ENCODE measurements around the gene DNAJB8. TPM values are rescaled to one million over a fixed set of nuclear protein-coding genes. Genes with fewer than 3 reads are reported as not detected.

Gene DNAJB8
- total RNA-seq, 4 donors from 2014 or later = not detected

DNA sequence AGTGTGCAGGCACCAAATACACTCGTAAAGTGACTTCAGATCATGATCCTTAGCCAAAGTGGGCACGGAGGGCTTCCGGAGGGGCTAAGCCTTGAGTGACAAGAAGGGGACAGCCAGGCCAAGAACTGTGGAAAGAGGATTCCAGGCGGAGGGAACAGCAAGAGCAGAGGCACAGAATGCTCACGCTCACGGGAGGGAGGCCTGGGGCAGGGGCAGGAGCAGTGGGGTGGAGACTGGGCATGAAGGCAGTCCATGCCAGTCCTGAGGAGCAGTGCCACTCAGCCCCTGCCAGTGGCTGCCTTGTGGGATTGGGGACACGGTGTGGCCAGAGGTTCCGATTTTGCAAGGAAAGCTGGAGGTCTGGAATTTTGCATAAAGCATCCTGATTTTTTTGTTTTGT lies 36.0 kb downstream of the DNAJB8 start:
- no peak overlapping the region for H3K4me3 ChIP-seq (ENCODE audit: low read depth, poor library complexity, severe bottlenecking)
- TF ChIP-seq, protein P1, sequence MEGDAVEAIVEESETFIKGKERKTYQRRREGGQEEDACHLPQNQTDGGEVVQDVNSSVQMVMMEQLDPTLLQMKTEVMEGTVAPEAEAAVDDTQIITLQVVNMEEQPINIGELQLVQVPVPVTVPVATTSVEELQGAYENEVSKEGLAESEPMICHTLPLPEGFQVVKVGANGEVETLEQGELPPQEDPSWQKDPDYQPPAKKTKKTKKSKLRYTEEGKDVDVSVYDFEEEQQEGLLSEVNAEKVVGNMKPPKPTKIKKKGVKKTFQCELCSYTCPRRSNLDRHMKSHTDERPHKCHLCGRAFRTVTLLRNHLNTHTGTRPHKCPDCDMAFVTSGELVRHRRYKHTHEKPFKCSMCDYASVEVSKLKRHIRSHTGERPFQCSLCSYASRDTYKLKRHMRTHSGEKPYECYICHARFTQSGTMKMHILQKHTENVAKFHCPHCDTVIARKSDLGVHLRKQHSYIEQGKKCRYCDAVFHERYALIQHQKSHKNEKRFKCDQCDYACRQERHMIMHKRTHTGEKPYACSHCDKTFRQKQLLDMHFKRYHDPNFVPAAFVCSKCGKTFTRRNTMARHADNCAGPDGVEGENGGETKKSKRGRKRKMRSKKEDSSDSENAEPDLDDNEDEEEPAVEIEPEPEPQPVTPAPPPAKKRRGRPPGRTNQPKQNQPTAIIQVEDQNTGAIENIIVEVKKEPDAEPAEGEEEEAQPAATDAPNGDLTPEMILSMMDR (IDR thresholded peaks at IDR 0.05) = no peak
- no peak for TF ChIP-seq POLR2A (IDR thresholded peaks at IDR 0.05)
- WGBS, 2 donors = 71 to 72% methylated on average over 8 of the region's 8 CpGs
- intact Hi-C loops (cut with DNase I; ENCODE audit: low total_unique reads) = no loop called here
- DNase-seq (ENCODE audit: low spot score in 2 of 2) = no peak

DNA sequence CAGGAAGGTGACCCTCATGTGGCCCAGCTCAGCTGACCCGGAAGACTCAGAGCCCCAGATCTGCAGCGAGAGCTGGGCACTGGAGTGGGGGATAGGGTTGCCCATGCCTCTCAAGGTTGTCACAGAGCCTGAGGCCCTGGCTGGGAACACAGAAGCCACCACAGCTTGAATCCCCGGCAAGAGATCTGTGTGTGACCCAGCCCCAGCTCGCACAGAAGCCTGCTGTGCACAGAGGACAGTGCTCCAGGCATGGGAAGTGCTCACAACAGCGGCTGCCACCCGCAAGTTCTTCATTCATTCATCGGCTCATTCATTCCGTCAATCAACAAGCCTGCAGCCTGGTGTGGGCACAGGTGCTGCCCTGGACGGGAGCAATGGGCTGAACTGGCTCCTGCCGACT lies 36.4 kb downstream of the DNAJB8 start:
- 60 to 64% methylated on average over 10 of the region's 10 CpGs for WGBS, 2 donors
- DNase-seq (ENCODE audit: low spot score in 2 of 2) = no peak
- intact Hi-C loops (cut with DNase I; ENCODE audit: low total_unique reads) = no loop called here
- no peak overlapping the region for H3K4me3 ChIP-seq (ENCODE audit: low read depth, poor library complexity, severe bottlenecking)
- TF ChIP-seq POLR2A (IDR thresholded peaks at IDR 0.05) = no peak
- TF ChIP-seq, protein P1 (IDR thresholded peaks at IDR 0.05) = no peak

DNA sequence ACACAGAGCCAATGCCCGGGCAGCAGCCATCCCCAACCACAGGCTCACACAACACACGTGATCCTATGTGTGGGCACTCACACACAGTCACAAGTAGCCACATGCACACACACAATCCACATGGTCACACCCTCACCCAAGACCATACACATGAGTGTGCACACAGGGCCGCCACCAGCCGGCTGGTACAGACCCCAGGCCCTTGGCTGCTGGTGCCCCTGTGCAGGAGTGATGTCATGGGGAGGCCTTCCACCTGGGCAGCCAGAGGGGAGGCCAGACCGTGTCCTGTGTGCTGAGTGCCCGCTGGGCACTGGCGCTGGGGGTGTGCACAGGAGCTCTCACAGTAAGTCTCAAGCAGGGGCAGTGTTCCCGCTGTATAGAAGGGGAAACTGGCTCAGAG lies 36.9 kb downstream of the DNAJB8 start:
- TF ChIP-seq, protein P1 (IDR thresholded peaks at IDR 0.05) = no peak
- no peak for TF ChIP-seq POLR2A (IDR thresholded peaks at IDR 0.05)
- intact Hi-C loops (cut with DNase I; ENCODE audit: low total_unique reads) = loop anchor here (5.0 kb wide), 1 partner anchor 178 kb away; no protein-coding TSS in a partner anchor
- 91 to 98% methylated on average over 7 to 8 of the region's 8 CpGs for WGBS, 2 donors
- DNase-seq (ENCODE audit: low spot score in 2 of 2) = no peak
- no peak overlapping the region for H3K4me3 ChIP-seq (ENCODE audit: low read depth, poor library complexity, severe bottlenecking)

DNA sequence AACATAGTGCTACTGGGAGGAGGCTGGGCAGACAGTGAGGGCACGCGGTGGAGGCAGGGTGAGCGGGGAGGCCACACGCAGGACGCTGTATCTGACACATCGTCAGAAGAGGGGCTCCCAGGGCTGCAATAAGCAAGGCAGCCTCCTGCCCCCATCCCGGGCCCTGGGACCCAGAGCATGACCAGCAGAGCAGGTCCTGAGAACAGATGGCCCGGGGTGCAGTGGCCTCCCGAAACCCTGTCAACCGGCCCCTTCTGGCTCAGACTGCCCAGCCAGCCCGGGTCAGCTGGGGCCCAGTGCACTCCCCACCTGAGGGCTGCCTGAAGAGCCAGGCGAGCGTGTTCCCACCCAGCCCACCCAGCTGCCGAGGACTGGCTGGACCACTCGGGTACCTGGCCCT lies 37.4 kb downstream of the DNAJB8 start:
- intact Hi-C loops (cut with DNase I; ENCODE audit: low total_unique reads) = loop anchor here (5.0 kb wide), 1 partner anchor 178 kb away; no protein-coding TSS in a partner anchor
- no peak for DNase-seq (ENCODE audit: low spot score in 2 of 2)

DNA sequence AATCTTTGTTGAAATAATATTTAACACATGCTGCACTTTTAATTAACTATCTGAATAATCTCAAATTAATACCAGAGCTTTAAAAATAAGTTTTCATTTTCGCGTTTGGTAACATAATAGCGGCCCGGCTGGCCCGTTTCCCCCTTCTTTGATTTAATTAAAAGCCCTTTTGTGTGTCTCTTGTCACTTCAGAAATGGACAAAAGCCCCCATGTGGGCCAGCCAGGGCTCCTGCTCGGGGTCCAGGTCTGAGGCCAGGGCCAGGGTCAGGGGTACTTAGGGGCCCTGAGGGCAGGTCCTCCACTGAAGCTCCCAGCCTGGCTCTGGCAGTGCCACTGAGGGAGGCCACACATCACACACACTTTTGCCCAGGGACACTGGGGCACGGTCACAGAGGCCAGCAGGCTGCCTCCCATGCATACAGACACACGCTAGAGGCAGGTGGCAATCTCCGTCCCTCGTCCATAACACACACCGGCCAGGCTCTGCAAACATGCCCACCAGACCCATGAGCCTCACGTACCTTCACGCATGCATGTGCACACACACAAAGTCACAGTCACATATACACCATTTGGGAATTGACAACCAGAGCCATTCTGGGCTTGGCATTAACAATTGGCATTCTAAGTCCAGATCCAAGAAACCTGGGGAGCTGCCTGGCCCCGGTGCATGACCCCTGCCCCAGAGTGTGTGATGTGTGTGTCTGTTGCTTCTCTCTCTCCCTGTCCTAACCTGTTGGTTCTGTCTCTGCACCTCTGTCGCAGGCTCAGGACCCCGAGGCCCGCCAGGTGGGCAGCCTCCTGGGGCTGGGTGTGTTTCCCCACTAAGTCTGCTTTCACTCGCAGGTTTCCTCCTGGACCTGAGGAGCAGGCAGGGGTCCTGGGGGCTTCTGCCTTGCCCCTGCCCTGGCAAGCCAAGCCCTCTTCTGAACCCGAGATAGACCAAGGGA lies 38.5 kb downstream of the DNAJB8 start:
- 91 to 93% methylated on average over 19 of the region's 19 CpGs for WGBS, 2 donors
- no peak for TF ChIP-seq POLR2A (IDR thresholded peaks at IDR 0.05)
- TF ChIP-seq, protein P1 (IDR thresholded peaks at IDR 0.05) = no peak
- H3K4me3 ChIP-seq (ENCODE audit: low read depth, poor library complexity, severe bottlenecking) = no peak overlapping the region
- DNase-seq (ENCODE audit: low spot score in 2 of 2) = no peak
- intact Hi-C loops (cut with DNase I; ENCODE audit: low total_unique reads) = loop anchor here (5.0 kb wide), 1 partner anchor 179 kb away; no protein-coding TSS in a partner anchor

More for the DNA sequence above, 37.4 kb downstream of the DNAJB8 start:
- TF ChIP-seq, protein P1 (IDR thresholded peaks at IDR 0.05) = no peak
- TF ChIP-seq POLR2A (IDR thresholded peaks at IDR 0.05) = no peak
- WGBS, 2 donors = 93 to 96% methylated on average over 9 to 14 of the region's 15 CpGs
- no peak overlapping the region for H3K4me3 ChIP-seq (ENCODE audit: low read depth, poor library complexity, severe bottlenecking)
